Measurements from ENCODE around the gene ATG4B.

Gene ATG4B

GRCh38 chr2:241668839-241669238, 31.3 kb downstream of the ATG4B start:
- POLR2A ChIA-PET (ENCODE audit: low non-redundant PET): no interaction called here
- no peak for DNase-seq (ENCODE audit: low spot score)
- TF ChIP-seq, protein P1, sequence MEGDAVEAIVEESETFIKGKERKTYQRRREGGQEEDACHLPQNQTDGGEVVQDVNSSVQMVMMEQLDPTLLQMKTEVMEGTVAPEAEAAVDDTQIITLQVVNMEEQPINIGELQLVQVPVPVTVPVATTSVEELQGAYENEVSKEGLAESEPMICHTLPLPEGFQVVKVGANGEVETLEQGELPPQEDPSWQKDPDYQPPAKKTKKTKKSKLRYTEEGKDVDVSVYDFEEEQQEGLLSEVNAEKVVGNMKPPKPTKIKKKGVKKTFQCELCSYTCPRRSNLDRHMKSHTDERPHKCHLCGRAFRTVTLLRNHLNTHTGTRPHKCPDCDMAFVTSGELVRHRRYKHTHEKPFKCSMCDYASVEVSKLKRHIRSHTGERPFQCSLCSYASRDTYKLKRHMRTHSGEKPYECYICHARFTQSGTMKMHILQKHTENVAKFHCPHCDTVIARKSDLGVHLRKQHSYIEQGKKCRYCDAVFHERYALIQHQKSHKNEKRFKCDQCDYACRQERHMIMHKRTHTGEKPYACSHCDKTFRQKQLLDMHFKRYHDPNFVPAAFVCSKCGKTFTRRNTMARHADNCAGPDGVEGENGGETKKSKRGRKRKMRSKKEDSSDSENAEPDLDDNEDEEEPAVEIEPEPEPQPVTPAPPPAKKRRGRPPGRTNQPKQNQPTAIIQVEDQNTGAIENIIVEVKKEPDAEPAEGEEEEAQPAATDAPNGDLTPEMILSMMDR (conservative IDR thresholded peaks at IDR 0.05; ENCODE audit: low read depth): no peak
- CTCF ChIA-PET: interaction anchor here (0.9 kb wide), 1 partner anchor 9 kb away, joined by 3 read pairs; no protein-coding TSS in a partner anchor
- H3K27ac ChIP-seq: no peak overlapping the region

DNA sequence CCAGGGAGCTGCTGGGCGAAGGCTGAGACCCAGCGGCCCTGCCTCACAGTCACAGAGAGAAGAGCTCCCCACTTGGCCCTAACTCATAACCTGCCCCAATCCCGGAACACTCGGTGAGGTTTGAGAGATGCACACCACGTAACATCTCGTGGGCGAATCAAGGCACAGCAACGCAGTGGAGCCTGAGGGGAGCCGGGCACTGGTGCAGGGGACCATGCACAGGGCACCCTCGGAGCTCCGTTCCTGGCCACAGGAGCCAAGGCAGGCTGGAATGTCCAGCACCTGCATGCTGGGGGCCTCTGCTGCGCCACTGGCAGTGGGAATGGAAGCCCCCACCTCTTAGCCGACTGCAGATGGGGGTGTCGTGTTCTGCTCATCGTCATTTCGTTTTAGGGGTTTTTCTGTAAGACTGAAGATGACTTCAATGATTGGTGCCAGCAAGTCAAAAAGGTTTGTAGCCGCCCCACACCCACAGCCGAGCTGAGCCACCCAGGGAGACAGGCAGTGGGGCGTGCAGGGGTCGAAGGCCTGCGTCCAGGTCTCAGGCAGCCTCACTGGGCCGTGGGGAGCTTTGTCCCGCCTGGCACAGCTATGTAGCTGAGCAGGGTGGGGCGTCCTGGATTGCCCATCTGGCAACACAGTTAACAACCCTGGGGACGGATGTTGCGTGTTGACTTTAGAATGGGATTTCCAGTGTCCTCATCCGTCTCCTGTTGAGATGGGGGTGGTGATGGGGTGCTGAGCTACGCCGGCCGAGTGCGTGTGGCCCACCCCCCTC, 33.0 kb downstream of the ATG4B start:
- no peak overlapping the region for H3K27ac ChIP-seq
- ChIA-PET CTCF (no interaction called here), POLR2A (ENCODE audit: low non-redundant PET) (no interaction called here)
- DNase-seq (ENCODE audit: low spot score): no peak
- TF ChIP-seq, protein P1 (conservative IDR thresholded peaks at IDR 0.05; ENCODE audit: low read depth): no peak

DNA sequence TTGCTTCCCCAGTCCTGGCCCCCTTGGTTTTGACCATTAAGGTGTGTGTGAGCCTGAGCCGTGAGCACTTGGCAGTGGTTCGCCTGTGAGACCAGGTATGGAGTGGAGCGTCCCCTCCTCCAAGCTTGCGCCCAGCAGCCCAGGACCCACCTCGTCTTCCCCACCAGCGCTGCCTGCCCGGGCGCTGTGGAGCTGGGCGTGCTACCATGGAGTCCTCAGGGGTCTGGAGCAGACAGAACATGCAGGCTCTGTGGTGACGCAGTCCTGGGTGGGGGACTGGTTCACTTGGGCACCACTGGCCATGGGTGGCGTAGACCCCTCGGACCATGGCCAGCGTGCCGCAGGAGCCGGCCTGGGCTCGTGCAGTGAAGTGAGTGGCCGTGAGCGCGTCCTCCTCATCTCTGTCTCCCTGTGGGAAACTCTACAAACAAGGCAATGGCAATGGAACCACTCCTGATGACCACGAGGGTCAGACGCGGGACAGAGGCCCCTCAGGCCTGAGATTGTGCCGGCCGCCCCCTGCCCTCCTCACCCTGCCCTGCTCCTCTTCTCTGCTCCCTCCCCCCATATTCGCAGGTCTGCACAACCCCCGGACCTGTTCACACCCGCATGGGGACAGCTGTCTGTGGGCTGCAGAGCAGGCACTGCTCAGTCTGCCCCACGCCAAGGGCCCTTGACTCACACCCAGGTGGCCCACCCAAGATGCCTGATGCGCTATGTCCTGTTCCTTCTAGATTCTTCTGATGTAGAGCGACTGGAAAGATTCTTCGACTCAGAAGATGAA, 34.2 kb downstream of the ATG4B start:
- H3K27ac ChIP-seq: no peak overlapping the region
- TF ChIP-seq, protein P1 (conservative IDR thresholded peaks at IDR 0.05; ENCODE audit: low read depth): no peak
- ChIA-PET POLR2A (ENCODE audit: low non-redundant PET) (no interaction called here), CTCF (interaction anchor here (0.6 kb wide), 1 partner anchor 65 kb away, joined by 3 read pairs; no protein-coding TSS in a partner anchor)
- no peak for DNase-seq (ENCODE audit: low spot score)

GRCh38 chr2:241672243-241673188, 35.0 kb downstream of the ATG4B start:
- POLR2A ChIA-PET (ENCODE audit: low non-redundant PET): no interaction called here
- H3K27ac ChIP-seq: peak overlapping the region; percentile 48
- TF ChIP-seq, protein P1 (conservative IDR thresholded peaks at IDR 0.05; ENCODE audit: low read depth): no peak
- DNase-seq (ENCODE audit: low spot score): no peak
- CTCF ChIA-PET: no interaction called here

DNA sequence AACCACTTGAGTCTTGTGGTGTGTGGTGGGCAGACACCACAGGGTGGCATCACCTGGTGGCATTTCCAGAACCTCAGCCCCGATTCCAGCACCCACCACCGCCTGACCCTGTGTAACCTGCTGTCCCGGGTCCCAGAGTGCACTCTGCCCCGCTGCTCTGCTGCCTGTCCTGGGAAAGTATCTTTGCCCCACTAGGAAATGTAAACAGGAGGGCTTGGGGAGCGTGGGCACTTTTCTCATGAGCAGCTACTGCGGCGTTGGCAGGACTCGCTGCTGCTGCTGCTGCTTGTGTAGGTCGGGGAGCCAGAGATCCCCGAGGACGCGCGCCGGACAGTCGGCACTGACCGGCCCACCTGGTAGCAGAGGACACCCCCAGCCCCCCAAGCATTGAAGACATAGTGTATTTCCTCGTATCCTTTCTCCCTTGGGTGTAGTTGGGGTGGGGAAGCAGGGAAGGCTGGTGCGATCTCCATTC, 35.7 kb downstream of the ATG4B start:
- H3K27ac ChIP-seq: peak overlapping the region; percentile 48
- TF ChIP-seq, protein P1 (conservative IDR thresholded peaks at IDR 0.05; ENCODE audit: low read depth): no peak
- DNase-seq (ENCODE audit: low spot score): no peak
- POLR2A ChIA-PET (ENCODE audit: low non-redundant PET): no interaction called here
- CTCF ChIA-PET: no interaction called here
